Stimulated activated CD8-positive, alpha-beta memory T cell treated with anti-CD3 and anti-CD28 coated beads, Interleukin-7, amount 100 ng/mL, for 24 hours (primary cell): ENCODE data around the gene NTF4.
"Not testable (repeated sequence)": the region's sequence is repeated elsewhere in the genome, so short reads cannot be mapped to it uniquely, and the experiment has no call there.

Experiments used
- DNase-seq: peaks from one replicate; pipeline ENCODE4 v3.0.0-alpha.2; 2020; ENCODE audit warnings: low read depth

NTF4 gene

DNA sequence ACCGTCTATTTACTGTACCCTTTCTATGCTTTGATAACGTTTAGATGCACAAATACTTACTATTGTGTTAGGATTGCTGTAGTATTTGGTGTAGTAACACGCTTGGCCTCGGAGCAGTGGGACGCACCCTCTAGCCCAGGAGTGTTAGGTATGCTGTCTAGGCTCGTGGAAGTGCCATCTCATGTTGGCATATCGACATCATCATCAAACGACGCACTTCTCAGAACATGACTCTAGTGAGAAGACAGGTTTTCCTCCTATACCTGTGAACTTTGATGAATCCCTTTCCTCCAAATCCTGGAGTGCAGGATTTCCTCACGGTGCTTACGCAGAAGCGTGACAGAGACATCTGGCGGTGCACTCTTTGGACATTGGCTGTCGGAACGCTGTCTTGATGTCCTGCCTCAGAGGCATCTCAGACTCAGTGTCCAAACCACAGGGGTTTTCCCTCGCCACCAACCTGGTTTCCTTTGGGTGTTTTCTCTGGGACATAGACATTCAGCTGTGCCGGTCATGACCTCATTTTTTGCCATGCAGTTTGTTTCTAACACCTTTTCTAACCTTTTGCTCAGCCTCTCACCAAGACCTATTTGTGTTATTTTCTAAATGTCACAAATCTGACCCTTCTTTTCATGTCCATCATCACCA is 26.9 kb upstream of the NTF4 start:
- DNase-seq = no peak

DNA sequence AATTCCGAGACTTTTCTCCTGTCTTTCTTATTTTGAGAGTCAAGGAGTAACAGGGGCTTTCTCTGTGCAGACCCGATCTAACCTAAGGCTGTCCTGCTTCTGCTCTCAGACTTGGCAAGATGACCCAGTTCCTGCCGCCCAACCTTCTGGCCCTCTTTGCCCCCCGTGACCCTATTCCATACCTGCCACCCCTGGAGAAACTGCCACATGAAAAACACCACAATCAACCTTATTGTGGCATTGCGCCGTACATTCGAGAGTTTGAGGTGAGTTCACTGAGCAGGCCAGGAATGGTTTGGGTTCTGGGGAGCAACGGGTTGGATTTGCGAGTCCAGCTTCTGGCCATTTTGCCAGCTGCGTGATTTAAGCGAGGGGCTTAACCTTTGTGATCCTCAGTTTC is 21.7 kb upstream of the NTF4 start:
- no peak for DNase-seq

DNA sequence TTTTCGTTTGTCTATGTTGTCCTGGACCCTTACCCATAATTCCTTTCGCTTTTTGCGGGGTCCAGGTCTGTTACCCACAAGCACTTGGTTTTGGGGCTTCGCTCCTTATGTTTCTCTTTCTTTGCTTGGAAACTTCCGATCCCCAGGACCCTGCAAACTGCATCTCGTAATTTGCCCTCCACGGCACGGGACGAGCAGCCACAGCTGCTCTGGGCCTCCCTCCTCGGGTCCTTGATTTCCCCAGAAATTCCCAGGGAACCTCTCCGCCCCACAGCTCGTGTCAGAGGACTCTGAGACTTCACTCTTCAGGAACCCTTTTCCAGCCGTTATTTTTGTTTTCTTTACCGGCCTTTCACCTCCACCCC is 21.2 kb upstream of the NTF4 start:
- DNase-seq = no peak

DNA sequence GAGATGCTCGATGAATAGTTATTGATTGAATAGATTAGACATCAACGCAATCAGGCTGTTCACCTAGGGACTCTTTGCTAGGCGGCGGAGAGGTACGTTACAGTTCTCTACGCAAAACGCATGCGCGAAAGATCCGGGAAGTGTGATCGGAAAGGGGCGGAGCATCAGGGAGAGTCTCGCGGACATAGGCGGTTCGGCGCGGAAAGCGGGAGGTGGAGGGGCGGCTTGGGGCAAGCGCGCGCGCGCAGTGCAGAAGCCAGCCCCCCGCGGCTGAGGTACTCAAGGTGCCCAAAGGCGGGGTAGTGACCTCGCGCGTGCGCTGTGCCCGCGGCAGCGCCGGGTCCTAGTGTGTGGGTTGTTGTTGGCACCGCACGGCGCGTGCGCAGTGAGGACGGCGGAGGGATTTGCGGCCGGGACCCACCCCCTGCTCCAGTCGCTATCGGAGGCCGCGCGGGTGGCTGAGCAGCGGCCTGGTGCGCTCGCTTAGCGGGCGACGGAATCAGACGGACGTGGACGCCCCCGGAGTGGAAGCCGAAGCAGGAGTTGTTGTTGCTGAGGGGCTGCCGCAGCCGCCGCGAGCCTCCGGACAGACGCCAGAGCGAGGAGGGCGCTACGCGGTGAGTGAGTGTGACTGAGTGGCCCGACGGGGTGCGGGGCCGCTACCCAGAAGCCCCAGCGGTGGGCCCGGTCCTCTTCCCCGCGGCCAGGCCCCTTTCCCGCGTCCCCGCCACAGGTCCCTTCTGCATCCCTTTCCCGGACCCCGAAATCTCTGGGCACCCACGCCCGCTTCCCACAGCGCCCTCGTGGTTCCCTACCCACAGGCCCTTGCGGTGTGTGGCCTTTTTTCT is 20.6 kb upstream of the NTF4 start, which contains the start of gene SNRNP70:
Gene SNRNP70 (plus strand): TSS at position 432 of the 848 bp plus-strand sequence. CDS start 964 bp downstream, outside the sequence.
- peak; percentile 95 for DNase-seq

DNA sequence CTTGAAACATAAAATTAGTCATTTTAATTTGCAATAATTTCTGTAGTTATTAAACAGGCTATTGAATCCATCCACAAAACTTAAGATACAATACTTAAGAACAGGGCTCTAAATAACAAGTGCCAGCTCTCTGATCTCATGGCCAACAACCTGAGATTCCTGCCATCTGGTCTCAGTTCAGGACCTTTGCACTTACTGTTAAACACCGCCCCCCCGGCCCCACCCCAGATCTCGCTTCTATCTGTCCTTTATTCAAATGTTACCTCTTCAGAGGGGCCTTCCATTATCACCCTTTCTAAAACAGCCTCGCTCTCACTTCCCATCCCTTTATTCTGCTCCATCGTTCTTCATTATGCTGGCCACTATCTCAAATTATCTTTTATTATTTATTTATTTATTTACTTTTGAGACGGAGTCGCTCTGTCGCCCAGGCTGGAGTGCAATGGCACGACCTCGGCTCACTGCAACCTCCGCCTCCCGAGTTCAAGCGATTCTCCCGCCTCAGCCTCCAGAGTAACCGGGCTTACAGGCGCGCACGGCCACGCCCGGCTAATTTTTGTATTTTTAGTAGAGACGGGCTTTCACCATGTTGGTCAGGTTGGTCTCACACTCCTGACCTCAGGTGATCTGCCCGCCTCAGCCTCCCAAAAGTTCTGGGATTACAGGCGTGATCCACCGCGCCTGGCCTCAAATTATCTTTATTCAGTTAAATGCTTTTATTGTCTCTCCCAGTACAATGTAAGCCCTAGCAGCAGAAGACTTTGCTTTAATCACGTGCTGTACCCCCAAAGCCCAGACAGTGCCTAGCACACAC is 19.8 kb upstream of the NTF4 start:
- DNase-seq = no peak

DNA sequence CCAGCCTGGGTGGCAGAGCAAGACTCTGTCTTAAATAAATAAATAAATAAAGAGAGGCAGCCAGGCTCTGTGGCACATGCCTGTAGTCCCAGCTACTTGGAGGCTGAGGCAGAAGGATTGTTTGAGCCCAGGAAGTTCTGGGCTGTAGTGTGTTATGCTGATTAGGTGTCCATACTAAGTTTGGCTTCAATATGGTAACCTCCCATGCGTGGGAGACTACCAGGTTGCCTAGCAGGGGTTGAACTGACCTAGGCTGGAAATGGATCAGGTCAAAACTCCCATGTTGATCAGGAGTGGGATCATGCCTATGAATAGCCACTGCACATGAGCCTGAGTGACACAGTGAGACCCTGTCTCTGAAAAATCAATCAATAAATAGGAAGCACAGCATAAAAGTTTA is 16.7 kb upstream of the NTF4 start:
- no peak for DNase-seq

DNA sequence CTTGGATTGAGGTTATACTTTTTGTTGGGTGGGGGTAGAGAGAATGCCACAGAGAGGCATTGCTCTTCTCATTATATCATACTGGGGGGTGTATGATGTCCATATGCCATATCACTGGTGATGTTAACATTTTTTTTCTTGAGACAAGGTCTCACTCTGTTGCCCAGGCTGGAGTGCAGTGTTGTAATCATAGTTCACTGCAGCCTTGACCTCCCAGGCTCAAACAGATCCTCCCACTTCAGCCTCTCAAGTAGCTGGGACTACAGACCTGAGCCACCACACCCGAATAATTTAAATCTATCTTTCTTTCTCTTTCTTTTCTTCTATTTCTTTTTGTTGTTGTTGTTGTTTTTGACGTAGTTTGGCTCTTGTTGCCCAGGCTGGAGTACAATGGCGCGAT is 15.8 kb upstream of the NTF4 start:
- no peak for DNase-seq

DNA sequence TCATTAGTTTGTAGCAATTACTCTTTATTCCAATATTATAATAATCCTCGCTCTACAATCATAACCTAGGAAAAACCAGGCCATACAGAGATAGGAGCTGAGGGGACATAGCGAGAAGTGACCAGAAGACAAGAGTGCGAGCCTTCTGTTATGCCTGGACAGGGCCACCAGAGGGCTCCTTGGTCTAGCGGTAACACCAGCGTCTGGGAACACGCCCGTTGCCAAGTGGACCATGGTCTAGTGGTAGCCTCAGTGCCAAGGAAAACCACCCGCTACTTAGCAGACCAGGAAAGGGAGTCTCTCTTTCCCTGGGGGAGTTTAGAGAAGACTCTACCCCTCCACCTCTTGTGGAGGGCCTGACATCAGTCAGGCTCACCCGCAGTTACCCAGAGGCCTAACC is 10.3 kb upstream of the NTF4 start:
- not testable (repeated sequence) for DNase-seq

DNA sequence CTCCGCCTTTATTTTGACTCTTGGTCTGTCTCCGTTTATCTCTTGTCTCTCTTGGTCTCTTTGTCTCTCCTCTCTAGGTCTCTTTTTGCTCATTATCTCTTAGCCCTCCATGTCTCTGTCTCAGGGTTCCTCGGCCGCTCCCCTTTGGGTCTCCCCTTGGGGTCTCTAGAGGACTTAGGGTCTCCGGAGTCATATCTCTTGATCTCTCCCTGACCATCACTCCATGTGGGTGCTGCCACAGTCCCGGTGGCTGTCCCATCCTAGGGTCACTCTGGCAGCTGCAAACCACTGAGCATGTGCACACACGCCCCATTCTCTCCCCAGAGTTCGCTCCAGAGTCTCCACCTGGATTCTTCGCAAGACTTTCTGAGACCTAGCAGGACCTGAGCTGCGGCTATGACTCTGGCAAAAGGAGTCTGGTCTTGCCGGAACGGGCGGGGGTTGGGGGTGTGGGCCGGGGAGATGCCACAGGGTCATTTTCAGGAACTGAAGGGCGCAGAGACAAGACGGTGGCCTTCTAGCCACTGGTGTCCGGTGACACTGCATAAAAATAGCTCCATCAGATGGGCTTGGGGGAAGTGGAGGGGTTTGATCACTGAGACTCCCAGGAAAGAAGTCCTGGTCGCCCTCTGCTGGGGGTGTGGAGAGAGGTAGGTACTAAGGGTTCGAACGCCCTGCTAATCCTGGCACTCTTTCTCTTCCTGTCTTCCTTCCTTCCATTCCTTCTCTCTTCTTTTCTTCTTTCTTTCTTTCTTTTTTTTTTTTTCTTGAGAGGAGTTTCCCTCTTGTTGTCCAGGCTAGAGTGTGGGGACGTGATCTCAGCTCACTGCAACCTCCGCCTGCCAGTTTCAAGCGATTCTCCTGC is 9.1 kb upstream of the NTF4 start:
- no peak for DNase-seq

DNA sequence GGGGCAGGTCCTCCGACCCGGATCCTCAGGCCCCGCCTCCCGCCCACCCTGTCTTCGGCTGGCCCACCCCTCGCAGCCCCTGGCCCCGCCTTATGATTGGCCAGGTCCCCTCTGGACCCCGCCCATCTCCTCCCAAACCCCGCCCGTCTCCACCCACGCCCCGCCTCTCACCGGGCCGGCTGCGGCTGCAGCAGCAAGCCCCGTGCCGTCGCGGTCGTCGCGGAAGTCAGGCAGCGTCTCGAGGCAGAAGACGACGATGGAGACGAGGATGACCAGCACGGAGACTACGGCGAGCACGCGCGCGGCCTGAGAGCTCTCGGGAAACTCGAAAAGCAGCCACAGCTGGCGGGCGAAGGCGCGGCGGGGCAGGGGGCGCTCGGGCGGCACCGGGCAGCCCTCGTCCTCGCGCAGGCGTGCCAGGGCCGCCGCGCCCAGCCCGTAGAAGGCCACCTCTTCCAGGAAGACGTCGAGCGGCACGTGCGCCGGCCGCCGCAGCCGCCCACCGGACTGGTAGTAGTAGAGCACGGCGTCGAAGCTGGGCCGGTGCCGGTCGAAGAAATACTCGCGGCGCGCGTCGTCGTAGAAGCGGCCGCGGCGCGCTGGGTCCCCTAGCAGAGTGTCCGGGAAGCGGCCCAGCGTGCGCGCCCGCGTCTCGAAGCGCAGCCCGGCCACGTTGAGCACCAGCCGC is 7.4 kb upstream of the NTF4 start:
- DNase-seq = no peak

DNA sequence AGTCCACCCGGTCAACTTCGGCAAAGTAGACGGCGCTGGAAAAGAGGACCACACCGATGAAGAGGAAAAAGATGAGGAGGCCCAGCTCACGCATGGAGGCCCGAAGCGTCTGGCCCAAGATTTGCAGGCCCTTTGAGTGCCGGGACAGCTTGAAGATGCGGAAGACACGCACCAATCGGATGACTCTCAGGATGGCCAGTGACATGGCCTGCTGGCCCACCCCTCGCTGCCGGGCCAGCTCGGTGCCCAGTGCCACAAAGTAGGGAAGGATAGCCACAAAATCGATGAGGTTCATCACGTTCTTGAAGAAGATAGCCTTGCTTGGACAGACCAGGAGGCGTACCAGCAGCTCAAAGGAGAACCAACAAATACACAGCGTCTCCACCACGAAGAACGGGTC is 5.8 kb upstream of the NTF4 start:
- no peak for DNase-seq

DNA sequence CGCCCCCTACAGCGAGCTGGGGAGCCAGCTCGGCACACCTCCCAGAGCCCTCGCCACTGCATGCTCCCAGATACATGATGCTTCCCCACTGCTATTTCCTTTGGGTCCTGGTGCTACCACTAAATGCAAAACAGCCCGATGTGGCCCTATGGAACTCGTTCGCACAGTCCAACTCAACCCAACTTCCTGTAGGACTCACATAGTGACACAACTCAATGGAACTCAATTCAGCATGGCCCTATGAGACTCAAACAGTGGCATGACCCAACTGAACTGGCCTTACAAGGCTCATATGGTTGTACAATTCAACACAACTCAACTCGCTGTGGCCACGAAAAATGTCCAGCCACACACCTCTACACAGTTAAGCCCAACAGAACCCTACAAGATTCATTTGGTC is 4.4 kb upstream of the NTF4 start:
- DNase-seq = no peak

DNA sequence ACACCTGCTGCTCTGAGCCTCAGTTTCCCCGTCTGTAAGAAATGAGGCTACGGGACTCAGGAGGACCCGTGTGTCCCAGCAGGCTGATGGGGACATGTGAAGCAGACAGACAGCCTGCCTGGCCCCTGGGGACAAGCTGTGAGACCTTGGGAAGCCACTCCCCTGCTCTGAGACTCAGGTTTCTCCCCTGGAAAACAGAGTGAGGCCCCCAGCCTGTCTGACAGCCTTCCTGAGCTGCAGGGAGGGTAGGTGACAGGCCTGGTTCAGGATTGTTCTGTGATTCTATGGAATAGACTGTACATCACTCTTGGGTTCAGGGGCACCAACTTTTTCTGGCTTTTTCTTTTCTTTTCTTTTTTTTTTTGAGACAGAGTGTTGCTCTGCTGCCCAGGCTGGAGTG is 2.9 kb upstream of the NTF4 start:
- DNase-seq = no peak

DNA sequence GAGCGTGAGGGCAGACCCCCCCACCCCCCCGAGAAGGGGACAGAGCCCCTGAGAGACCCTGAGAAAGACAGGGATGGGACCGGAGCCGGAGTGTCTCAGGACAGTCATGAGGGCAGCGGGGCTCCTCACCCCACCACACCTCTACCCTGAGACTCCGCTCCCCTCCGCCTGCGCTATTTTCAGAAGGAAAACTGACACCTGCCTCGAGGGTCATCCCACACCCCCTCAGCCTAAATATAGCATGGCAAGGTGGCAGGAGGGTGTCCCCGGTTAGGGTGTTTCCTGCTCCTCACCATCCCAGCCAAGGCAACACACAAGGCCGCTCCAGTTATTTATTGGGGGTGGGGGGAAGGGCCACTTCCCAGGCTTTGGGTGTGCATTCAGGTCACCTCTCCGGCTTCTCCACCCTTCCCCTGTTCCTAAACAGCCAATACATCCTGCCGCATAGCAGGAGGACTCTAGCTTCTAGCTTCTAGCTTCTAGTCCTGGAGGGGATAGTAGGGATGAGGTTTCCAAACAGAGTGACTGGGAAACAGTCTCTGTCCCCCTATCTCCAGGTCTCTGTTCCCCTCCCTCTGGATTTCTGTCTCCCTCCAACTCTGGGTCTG is 1.4 kb upstream of the NTF4 start:
- DNase-seq = no peak

DNA sequence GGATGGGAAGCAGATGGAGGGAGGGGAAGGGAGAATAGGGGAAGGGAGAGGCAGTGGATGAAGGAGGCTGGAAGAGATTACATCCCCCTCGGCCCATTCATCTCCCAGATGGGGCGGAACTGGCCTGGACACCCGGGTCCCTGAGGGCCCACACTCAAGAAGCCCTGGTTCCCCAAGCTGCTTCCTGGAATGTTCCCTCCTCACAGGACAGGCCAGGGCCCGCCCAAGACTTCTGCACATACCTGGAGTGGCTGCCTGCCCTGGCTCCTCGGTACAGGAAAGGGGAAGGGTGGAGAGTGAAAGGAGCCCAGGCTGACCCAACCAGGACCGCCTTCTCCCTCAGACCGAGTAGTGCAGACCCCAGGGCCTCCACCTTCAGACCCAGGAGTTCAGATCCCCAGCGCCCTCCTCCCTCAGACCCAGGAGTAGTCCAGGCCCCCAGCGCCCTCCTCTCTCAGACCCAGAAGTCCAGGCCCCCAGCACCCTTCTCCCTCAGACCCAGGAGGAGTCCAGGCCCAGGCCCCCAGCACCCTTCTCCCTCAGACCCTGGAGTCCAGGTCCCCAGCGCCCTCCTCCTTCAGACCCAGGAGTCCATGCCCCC is 489 bp downstream of the NTF4 start:
- DNase-seq = no peak

DNA sequence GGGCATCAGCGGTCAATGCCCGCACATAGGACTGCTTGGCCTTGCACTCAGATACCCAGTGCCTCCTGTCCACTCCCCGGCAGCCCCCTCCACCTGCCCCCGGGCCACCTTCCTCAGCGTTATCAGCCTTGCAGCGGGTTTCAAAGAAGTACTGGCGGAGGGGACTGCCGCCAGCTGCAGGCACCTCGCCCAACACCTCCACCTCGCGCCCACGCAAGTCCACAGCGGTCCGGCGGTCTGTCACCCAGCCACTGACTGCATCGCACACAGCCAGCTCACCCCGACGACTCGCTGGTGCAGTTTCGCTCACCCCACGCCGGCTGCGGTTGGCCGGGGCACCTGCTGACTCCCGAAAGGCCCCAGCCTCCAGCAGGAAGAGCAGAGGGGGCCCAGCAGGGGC is 3.2 kb downstream of the NTF4 start:
- DNase-seq = no peak

DNA sequence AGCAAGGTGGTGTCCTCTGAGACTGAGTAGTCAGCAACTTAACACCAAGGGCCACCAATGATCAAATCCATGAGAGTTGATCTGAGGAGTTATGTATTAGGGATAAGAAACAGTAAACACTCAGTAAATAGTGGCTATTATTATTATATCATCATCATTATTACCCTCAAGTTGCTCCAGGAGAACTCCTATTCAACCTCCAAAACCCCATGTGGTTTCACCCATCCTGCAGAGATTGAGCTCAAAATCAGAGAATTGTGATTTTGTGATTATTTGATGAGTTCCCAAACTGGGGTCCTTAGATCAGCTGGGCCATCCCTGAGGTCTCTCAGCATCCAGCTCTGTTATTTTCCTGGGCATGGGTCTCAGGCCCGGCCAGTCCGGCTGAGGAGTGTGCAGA is 3.6 kb downstream of the NTF4 start:
- no peak for DNase-seq

DNA sequence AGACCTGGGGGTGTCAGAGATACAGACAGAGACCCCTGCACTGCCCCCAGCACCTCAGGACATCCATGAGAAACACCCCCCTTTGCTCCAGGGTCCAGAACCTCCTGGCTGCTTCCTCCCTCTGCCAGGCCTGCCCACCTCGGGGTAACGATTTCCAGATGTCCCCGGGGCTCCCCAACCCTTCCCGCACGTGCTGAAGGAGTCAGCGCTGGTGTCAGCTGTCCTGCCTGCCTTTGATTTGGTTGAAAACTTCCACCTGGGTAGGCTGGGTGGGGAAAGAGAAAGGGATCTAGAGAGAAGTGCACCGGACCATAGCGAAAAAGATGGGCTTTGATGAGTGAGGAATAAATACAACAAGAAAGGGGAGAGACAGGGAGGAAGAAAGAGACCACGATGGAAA is 5.6 kb downstream of the NTF4 start:
- DNase-seq = no peak

DNA sequence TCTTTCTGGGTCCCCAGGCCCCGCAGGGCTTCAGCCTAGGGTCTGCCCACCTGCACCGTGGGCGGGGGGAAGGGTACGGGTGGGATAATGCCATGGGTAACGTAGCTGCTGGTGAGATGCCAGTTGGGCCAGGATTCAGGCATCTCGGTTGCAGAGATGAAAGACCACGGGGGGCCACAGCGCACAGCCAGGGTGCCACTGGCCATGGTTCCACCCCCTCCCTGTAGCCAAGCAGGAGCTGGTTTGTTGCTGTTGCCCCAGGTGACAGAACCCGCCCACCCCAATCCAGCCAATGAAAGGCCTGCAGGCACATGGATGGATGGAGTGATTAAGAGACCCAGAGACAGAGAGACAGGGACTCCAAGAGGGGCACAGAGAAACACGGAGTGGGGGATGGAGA is 6.1 kb downstream of the NTF4 start:
- DNase-seq = no peak

DNA sequence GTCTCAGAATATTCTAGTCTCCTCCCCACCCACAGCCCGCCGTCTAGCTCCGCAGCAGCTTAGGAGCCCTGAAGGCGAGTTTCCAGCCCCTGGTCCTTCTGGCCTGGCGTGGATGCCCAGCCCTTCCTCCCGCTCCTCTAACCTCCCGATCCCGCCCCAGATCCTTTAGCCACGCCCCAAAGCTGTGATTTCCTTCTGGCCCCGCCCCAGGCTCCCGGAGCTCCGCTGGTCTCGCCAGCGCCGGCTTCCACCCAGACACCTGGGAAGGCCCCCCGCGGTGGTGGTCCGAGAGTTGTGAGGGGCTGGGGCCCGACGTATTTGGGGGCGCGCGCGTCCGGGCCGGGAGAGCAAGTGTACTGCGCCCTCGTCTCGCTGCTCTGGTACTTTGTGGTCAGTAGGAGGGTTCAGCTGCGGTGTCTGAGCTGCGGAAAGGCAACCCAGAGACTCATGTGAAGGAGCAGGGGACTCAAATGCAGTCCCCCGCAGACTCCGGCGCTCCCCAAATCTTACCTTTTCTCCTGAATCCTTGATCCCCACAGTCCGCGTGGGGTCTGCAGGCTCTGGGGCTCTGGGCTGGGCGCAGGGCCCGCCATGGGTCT is 6.9 kb downstream of the NTF4 start, which contains the start of gene CGB7:
Gene CGB7 (minus strand): TSS at position 114 of the 599 bp plus-strand sequence. CDS start 2,374 bp downstream, outside the sequence.
- peak; percentile 9 for DNase-seq
